Endothelial cell of umbilical vein (primary cell): ENCODE measurements around the gene FOXK1.

Source experiments
- CTCF ChIP-seq, 2 donors: IDR thresholded peaks; 1 replicate in 1 of 2; 2 replicates in 1 of 2; pipeline ENCODE4 v1.5.1; 2011; ENCODE audit warnings: low read length in 2 of 2, mild to moderate bottlenecking in 2 of 2, moderate library complexity in 2 of 2, control low read depth in 1 of 2, inconsistent platforms in 1 of 2, low read depth in 1 of 2; ENCODE audit not compliant: insufficient read depth in 1 of 2; ENCODE audit errors: extremely low read depth in 1 of 2
- EZH2 ChIP-seq: IDR thresholded peaks from 2 replicates; pipeline ENCODE4 v1.6.1; 2012; ENCODE audit warnings: borderline replicate concordance, low read depth, mild to moderate bottlenecking, moderate library complexity, low read length, inconsistent platforms; ENCODE audit not compliant: severe bottlenecking
- JUN ChIP-seq: IDR thresholded peaks from 2 replicates; pipeline ENCODE4 v1.6.1; 2011; ENCODE audit warnings: borderline replicate concordance, low read depth; ENCODE audit not compliant: insufficient read length, insufficient read depth
- MAX ChIP-seq: IDR thresholded peaks from 2 replicates; pipeline ENCODE4 v1.6.1; 2011; ENCODE audit not compliant: insufficient read depth, insufficient read length
- MYC ChIP-seq: IDR thresholded peaks from one replicate; pipeline ENCODE4 v1.6.1; 2011; ENCODE audit warnings: mild to moderate bottlenecking, low read depth, low read length
- POLR2A ChIP-seq: IDR thresholded peaks from 2 replicates; pipeline ENCODE4 v1.6.1; 2012; ENCODE audit warnings: low read depth, mild to moderate bottlenecking, control low read depth, low read length
- POLR2AphosphoS5 ChIP-seq: IDR thresholded peaks from 2 replicates; pipeline ENCODE4 v1.6.1; 2012; ENCODE audit warnings: low read depth, mild to moderate bottlenecking, control low read depth, low read length, moderate library complexity; ENCODE audit not compliant: insufficient read depth

- TF ChIP-seq POLR2A (no peak), CTCF (IDR thresholded peaks at IDR 0.05; ENCODE audit: extremely low read depth in 1 of 2, insufficient read depth in 1 of 2, low read depth in 1 of 2, low read length in 2 of 2) (no peak), MYC (no peak), EZH2 (no peak), JUN (no peak), MAX (no peak), POLR2AphosphoS5 (no peak)
These were observed 118.4 kb downstream of the FOXK1 start for GRCh38 chr7:4800487-4800886.
